Measurements from ENCODE around the gene TM9SF1.

- TF ChIP-seq GTF2F1 (IDR thresholded peaks at IDR 0.05; ENCODE audit: low read length) (no peak), ZNF263 (CRISPR knock-in tag; IDR thresholded peaks at IDR 0.05) (no peak)
- TF ChIP-seq, protein P1, sequence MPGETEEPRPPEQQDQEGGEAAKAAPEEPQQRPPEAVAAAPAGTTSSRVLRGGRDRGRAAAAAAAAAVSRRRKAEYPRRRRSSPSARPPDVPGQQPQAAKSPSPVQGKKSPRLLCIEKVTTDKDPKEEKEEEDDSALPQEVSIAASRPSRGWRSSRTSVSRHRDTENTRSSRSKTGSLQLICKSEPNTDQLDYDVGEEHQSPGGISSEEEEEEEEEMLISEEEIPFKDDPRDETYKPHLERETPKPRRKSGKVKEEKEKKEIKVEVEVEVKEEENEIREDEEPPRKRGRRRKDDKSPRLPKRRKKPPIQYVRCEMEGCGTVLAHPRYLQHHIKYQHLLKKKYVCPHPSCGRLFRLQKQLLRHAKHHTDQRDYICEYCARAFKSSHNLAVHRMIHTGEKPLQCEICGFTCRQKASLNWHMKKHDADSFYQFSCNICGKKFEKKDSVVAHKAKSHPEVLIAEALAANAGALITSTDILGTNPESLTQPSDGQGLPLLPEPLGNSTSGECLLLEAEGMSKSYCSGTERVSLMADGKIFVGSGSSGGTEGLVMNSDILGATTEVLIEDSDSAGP (CRISPR knock-in tag; IDR thresholded peaks at IDR 0.05; ENCODE audit: borderline replicate concordance) = no peak
Measured at GRCh38 chr14:24164518-24164991, 30.7 kb downstream of the TM9SF1 start.
